Measurements from ENCODE around the gene FGF12. TPM values are rescaled to one million over a fixed set of nuclear protein-coding genes. Genes with fewer than 3 reads are reported as not detected.

Gene FGF12
- total and polyA plus RNA-seq, 2 experiments from 2014 or later = 6.0 to 14.3 TPM

- TF ChIP-seq, protein P1, sequence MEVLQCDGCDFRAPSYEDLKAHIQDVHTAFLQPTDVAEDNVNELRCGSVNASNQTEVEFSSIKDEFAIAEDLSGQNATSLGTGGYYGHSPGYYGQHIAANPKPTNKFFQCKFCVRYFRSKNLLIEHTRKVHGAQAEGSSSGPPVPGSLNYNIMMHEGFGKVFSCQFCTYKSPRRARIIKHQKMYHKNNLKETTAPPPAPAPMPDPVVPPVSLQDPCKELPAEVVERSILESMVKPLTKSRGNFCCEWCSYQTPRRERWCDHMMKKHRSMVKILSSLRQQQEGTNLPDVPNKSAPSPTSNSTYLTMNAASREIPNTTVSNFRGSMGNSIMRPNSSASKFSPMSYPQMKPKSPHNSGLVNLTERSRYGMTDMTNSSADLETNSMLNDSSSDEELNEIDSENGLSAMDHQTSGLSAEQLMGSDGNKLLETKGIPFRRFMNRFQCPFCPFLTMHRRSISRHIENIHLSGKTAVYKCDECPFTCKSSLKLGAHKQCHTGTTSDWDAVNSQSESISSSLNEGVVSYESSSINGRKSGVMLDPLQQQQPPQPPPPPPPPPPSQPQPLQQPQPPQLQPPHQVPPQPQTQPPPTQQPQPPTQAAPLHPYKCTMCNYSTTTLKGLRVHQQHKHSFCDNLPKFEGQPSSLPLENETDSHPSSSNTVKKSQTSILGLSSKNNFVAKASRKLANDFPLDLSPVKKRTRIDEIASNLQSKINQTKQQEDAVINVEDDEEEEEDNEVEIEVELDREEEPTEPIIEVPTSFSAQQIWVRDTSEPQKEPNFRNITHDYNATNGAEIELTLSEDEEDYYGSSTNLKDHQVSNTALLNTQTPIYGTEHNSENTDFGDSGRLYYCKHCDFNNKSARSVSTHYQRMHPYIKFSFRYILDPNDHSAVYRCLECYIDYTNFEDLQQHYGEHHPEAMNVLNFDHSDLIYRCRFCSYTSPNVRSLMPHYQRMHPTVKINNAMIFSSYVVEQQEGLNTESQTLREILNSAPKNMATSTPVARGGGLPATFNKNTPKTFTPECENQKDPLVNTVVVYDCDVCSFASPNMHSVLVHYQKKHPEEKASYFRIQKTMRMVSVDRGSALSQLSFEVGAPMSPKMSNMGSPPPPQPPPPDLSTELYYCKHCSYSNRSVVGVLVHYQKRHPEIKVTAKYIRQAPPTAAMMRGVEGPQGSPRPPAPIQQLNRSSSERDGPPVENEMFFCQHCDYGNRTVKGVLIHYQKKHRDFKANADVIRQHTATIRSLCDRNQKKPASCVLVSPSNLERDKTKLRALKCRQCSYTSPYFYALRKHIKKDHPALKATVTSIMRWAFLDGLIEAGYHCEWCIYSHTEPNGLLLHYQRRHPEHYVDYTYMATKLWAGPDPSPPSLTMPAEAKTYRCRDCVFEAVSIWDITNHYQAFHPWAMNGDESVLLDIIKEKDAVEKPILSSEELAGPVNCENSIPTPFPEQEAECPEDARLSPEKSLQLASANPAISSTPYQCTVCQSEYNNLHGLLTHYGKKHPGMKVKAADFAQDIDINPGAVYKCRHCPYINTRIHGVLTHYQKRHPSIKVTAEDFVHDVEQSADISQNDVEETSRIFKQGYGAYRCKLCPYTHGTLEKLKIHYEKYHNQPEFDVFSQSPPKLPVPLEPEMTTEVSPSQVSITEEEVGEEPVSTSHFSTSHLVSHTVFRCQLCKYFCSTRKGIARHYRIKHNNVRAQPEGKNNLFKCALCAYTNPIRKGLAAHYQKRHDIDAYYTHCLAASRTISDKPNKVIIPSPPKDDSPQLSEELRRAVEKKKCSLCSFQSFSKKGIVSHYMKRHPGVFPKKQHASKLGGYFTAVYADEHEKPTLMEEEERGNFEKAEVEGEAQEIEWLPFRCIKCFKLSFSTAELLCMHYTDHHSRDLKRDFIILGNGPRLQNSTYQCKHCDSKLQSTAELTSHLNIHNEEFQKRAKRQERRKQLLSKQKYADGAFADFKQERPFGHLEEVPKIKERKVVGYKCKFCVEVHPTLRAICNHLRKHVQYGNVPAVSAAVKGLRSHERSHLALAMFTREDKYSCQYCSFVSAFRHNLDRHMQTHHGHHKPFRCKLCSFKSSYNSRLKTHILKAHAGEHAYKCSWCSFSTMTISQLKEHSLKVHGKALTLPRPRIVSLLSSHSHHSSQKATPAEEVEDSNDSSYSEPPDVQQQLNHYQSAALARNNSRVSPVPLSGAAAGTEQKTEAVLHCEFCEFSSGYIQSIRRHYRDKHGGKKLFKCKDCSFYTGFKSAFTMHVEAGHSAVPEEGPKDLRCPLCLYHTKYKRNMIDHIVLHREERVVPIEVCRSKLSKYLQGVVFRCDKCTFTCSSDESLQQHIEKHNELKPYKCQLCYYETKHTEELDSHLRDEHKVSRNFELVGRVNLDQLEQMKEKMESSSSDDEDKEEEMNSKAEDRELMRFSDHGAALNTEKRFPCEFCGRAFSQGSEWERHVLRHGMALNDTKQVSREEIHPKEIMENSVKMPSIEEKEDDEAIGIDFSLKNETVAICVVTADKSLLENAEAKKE (CRISPR knock-in tag; IDR thresholded peaks at IDR 0.05) = no peak
- TF ChIP-seq POLR2AphosphoS5 (IDR thresholded peaks at IDR 0.05; ENCODE audit: low read depth) (no peak), STAT1 (IDR thresholded peaks at IDR 0.05; ENCODE audit: unreplicated experiment) (no peak), REST (IDR thresholded peaks at IDR 0.05; ENCODE audit: unreplicated experiment) (no peak), EZH2phosphoT487 (IDR thresholded peaks at IDR 0.05; ENCODE audit: unreplicated experiment) (no peak), CREB1 (CRISPR knock-in tag; IDR thresholded peaks at IDR 0.05; ENCODE audit: low read depth) (no peak)
Measured at GRCh38 chr3:192395506-192395905, 331.8 kb downstream of the FGF12 start (continued).

- Histone ChIP-seq H3K9me2 (ENCODE audit: insufficient read depth) (0 out of 2 replicates have a peak, but pooled peaks cover 5% of the 10 kb centered on the region), H3K79me2 (replicated peaks; ENCODE audit: insufficient read depth) (no peaks in the 10 kb centered on the region), H3K27me3 (ENCODE audit: insufficient read depth) (no peaks in the 10 kb centered on the region), H3K36me3 (ENCODE audit: insufficient read depth) (no peaks in the 10 kb centered on the region), H2AFZ (no peak overlapping the region), H3F3A (replicated peaks; ENCODE audit: low read depth) (no peaks in the 10 kb centered on the region), H3K4me3 (no peak overlapping the region), H3K27ac (ENCODE audit: low read depth) (no peak overlapping the region), H3K4me2 (no peak overlapping the region), H4K20me1 (replicated peaks; ENCODE audit: insufficient read depth) (no peaks in the 10 kb centered on the region), H3K4me1 (ENCODE audit: insufficient read depth) (no peaks in the 10 kb centered on the region; the same call in 1 of the 2 replicates)
- H3K4me1 Mint-ChIP-seq = peaks cover 16% of the 10 kb centered on the region
- H3K27me3 Mint-ChIP-seq (ENCODE audit: insufficient read depth, low read depth, poor library complexity) = no peaks in the 10 kb centered on the region
- DNase-seq (ENCODE audit: low spot score) (no peak), ATAC-seq (no peak)
- no peaks in the 10 kb centered on the region for H3K36me3 Mint-ChIP-seq (ENCODE audit: low read depth)
- no peak overlapping the region for H3K4me3 Mint-ChIP-seq
- H3K27ac Mint-ChIP-seq = no peak overlapping the region
- H3K9me3 Mint-ChIP-seq = no peaks in the 10 kb centered on the region
- TF ChIP-seq JUNB (IDR thresholded peaks at IDR 0.05; ENCODE audit: unreplicated experiment) (no peak), STAT1 (IDR thresholded peaks at IDR 0.05; ENCODE audit: unreplicated experiment) (no peak), POLR2AphosphoS5 (IDR thresholded peaks at IDR 0.05; ENCODE audit: low read depth) (no peak), REST (IDR thresholded peaks at IDR 0.05; ENCODE audit: unreplicated experiment) (no peak)
Measured at GRCh38 chr3:192392986-192393385, 334.4 kb downstream of the FGF12 start.
